ENCODE results near the gene POLDIP3.

The POLDIP3 gene

DNA sequence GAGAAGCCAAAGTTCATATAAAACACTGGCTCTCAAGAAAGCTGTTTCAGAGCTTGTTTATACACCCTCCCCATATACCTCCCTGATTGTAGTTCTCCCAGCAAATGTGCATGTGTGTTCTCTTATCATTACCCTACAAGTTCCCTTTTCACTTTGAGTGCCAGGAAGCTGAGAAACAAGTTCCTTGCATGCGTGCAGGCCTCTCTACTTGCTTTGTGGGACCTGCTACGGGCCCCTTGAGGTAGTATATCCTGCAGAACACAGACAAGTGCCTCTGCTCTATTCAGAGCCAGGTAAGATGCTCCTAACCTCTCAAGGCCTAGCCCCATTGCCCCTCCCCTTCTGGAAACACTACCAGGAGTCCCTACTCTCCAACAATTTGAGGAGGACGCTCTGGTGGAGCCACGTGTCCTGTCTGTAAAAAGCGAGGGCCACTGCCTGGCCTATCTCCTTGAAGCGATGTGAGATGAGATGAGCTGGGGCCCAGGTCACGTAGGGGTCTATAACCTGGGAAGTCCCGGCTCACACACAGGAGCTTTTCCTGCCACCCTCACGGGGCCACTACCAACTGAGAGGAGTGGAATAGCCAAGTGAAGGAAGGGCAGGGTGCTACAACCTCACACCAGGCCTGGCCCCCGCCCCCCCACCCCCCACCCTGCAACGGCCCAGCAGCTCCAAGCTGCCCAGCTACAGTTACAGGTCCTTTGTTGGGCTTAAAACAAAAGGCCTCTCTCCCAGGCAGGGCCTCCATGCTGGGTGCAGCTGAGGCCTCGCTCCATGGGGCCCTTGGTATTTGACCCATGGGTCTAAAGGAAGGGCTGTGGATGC, 28.3 kb upstream of the POLDIP3 start:
- no peak for DNase-seq (ENCODE audit: low read depth)

DNA sequence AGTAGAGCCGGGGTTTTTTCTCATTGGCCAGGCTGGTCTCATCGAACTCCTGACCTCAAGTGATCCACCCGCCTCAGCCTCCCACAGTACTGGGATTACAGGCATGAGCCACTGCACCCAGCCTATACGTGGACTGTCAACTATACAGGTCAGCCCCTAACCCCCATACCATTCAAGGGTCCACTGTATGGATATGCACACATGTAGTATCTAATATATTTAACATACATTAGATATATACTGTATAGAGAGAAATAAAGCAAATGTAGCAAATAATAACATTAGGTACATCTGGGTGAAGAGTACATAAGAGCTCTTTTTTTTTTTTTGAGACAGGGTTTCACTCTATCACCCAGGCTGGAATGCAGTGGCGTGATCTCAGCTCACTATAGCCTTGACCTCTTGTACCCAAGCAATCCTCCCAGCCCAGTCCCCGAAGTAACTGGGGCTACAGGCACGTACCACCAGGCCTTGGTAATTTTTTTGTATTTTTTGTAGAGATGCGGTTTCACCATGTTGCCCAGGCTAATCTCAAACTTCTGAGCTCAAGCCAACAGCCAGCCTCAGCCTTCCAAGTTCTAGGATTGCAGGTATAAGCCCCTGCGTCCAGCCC, 27.2 kb upstream of the POLDIP3 start:
- no peak for DNase-seq (ENCODE audit: low read depth)

DNA sequence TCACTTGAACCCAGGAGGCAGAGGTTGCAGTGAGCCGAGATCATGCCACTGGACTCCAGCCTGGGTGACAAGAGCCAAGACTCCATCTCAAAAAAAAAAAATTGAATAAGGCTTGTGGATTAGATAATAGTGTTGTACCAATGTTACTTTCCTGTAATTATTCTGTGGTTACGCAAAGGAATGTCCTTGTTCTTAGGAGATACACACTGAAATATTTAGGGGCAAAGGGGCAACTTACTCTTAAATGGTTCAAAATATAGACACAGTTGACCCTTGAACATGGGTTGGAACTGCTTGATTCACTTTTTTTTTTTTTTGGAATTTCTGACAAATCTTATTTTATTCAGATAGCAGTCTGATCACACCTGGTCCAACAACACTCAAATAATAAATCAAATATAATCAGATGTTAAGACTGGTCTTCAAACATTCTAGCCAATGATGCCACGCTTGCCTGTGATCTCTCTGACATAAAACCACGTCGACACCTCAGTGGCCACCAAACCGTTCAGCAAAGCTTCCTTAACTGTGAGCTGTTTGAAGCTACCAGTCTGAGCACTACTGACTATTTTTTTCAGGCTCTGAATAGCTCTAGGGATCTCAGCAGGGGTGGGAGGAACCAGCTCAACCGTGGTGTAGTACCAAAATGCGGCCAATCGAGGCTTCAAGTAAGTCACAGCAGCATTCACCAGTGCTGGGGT, 25.0 kb upstream of the POLDIP3 start:
- DNase-seq (ENCODE audit: low read depth): no peak

DNA sequence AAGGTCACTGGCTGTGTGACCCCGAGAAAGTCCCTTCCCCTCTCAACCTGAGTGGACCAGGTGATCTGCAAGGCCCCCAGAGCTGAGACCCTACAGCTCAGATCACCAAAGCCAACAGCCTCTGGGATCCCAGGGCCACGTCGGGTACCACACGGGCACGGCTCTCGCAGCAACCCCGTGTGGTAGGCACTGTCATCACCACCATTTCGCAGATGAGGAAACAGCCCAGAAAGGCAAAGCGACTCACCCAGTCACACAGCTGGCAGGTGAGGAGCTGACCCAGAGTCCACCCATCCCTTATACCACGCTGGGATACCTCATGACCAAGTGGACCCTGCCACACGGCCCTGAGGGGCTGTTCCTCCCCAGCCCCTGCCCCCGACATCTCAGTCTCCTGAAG, 22.9 kb upstream of the POLDIP3 start:
- DNase-seq (ENCODE audit: low read depth): no peak

DNA sequence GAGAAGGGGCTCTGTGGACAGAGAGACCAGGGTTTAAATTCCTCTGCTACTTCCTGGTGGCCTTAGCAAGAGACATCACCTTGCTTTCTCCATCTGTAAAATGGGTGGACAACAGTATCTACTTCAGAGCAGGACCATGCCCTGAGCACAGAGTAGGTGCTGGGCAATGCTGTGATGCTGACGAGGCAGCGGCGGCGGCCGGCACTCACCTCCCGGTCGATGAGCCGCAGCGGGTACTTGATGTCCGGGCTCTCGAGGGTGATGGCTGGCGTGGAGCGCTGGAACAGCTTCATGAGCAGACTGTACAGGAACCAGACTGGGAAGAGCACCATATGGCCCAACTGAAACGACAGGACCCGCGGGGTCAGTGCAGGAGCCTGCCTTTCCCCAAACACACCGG, 21.8 kb upstream of the POLDIP3 start:
- DNase-seq (ENCODE audit: low read depth): no peak

DNA sequence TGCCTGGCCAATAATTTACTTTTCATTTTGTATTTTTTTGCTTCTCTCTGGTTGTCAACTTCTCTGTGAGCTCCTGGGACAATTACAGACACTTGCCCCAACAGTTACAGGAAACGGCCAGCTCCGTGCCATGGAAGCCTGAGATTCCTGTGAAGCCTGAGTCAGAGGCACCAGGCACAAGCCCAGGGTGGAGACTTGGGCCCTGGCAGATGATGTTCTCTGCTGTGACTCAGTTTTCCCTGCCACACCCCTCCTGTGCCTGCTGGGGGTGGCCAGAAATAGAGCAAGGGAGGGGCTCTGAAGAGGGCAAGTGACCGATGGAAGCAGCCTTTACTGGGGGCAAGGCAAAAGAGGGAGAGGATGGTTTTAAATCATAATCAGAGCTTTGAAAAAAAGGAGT, 20.8 kb upstream of the POLDIP3 start:
- DNase-seq (ENCODE audit: low read depth): no peak

DNA sequence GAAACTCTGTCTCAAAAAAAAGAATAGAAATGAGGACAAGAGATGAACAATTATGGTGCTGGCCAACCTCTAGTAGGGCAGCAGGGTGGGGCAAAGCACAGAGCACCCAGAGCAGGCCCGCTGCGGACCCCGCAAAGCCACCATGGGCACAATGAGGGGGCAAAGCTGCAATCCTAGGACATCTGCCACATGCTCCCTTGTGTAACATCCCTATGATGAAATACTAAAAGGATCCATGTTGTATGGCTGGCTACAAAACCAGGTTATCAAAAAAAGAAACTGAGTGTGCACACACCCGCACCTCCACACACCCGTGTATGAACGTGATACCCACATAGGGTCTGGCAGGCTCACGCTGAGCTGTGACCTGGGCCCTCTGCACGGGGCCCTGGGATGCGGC, 18.3 kb upstream of the POLDIP3 start:
- no peak for DNase-seq (ENCODE audit: low read depth)

DNA sequence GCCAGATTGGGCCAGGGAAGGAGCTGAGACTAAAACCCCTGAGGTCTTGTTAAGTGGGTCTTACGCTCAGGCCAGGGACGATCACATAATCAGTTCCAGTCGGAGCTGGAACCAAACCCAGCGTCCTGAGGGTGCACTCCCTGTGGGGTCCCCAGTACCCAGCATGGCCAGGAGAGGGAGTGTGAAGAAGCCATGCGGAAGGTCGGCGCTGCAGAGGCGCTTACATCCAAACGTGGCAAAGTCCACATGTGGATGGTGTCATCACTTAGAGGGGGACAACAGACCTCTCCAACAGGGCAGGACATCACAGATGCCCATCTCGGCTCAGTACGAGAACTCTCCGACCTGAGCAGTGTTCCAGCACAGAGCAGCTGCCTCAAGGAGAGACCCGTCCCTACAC, 17.4 kb upstream of the POLDIP3 start:
- no peak for DNase-seq (ENCODE audit: low read depth)

DNA sequence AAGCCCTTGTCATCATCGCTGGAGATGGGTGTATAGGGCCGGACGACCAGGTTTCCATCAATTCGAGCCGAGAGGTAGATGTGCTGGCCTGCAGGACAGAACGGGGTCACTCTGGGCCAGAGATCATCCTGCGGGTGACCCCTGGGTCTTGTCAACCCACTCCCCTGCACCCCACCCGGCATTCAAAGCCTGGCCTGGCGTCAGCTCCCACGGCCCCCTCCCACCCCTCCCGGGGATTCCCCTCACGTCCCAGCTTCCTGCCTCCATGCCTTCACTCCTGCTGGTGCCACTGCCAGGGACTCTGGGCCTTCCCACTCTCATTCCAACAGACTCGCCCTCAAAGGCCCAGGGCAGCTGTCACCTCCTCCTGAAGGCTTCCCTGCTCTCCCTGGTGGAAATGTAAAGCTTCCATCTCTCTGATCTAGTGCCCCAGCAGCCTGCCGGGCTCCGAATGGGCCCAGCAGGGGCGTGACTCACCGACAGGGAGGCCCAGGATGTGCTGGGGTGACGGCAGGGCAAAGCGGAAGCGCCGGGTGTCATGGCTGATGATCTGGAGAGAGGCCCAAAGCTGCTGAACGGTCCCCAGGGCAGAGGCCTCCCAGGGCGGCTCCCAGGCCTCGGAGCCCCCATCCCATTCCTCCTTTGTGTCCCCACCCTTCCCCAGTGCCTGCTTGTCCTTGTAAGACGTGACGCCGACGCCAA, 16.4 kb upstream of the POLDIP3 start:
- no peak for DNase-seq (ENCODE audit: low read depth)

DNA sequence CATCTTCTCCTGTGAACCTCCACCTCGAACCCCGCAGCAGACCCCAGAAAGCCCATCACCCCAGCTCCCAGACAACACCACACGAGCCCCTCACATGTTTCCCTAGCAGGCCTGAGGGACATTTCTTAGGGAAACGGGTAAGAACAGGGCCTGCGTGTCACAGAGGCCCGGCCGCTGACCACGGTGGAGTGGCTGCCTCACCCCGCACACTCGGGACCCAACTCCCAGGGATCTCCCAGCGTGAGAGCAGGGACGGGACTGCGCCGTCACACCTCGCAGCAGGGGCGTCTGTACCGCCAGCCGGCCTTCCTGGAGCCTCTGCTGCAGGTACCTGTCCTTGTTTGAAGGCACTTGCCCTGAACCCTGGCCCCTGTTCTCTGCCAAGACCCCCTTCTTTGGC, 15.5 kb upstream of the POLDIP3 start:
- DNase-seq (ENCODE audit: low read depth): no peak

DNA sequence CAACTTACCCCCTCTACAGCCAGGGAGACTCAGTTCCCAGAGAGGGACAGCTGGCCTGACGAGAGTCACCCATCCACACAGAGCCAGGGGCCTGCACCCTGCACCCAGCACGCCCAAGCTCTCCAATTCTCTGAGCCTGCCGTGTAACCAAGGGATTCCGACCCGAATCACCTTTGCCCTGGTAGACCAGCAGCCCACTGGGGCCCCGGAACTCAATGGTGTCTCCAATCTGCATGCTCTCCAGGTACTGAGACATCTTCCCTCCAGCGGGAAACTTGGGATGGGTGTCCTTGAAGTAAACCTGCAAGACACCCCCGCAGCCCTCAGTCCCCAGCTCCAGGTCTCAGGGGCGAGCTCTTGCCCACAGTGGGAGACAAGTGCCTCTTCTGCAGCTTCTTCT, 13.3 kb upstream of the POLDIP3 start:
- no peak for DNase-seq (ENCODE audit: low read depth)

DNA sequence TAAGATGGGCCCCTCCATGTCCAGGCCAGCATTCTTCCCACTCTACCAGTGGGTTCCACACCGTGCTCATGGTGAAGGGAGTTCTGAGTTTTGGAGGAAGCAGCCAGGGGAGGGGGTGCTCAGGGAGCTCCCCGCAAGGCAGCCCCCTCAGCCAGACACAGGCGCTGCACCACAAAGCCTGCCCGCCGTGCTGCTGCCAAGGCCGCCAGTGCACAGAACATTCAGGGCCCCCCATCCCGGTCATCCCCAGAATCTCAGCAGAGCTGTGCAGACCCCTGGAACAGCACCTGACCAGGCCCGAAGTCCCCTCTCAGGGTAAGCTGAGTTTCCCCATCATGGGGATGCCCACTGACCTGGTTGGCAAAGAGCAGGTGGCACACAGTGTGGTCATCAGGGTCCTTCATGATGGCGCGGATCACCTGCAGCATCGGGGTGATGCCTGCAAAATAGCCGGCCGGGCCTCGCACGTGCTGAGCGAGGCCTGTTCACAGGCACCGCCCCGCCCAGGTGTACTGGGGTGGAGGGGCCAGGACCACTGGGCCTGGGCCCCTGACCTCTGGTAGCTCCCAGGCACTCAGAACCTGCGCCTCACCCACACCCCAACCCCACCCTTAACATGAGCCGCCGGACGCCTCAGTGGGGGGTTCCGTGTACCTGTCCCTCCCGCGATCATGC, 12.4 kb upstream of the POLDIP3 start:
- DNase-seq (ENCODE audit: low read depth): no peak

DNA sequence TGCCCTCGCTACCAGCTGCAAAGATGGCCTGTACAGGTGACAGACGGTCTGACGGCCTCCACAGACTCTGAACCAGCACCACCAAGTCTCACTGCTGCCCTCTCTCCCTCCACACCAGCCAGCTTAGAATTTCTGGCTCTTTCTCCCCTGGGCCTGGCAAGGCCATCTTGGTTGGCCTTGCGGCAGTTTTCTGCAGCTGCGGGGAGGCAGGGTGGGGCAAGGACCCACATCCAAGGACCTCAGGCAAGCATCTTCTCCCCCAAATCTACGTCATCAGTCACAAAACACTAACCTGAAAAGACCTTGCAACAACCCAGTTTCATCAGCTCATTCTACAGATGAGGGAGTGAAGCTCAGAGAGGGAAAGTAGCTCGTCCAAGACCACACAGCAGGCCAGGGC, 11.7 kb upstream of the POLDIP3 start:
- DNase-seq (ENCODE audit: low read depth): no peak

DNA sequence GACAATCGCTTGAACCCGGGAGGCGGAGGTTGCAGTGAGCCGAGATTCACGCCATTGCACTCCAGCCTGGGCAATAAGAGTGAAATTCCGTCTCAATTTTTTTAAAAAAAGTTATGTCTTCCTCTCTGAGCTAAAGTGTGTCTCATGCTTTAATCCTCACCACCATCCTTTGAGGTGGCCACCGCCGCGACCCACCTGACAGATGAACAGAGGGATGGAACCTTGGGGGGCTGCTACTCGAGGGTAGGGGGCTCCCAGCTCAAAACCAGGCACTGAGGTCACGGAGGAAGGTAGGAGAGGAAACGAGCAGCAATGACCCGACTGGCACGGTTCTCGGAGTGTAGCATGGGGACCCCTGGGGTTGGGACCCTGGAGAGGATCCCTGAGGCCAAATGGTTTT, 10.7 kb upstream of the POLDIP3 start:
- DNase-seq (ENCODE audit: low read depth): no peak

DNA sequence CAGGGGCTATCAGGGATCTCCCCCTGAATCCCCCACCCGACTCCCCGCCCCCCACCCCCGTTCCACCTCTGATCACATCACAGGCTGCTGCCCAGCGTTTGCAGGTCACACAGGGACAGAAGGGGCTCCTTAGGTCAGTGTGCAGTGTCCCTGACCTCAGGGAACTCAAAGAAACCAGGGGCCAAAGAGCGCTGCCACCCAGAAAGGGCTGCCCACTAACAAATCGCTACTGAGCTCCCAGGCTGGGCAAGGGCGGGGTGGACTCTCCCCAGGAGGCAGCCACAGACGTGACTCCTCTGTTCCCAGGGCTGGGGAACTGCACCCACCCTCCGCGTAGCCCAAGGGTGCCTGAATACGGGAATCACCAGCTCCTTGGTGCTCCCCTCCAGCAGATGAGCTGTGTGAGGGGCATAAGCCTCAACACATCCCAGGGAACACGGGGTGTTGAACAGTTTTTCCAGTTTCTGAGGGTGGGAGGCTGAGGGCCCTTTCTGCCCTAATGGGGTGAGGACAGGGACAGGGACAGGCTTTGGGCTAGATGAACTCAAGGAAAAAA, 9.9 kb upstream of the POLDIP3 start:
- no peak for DNase-seq (ENCODE audit: low read depth)

DNA sequence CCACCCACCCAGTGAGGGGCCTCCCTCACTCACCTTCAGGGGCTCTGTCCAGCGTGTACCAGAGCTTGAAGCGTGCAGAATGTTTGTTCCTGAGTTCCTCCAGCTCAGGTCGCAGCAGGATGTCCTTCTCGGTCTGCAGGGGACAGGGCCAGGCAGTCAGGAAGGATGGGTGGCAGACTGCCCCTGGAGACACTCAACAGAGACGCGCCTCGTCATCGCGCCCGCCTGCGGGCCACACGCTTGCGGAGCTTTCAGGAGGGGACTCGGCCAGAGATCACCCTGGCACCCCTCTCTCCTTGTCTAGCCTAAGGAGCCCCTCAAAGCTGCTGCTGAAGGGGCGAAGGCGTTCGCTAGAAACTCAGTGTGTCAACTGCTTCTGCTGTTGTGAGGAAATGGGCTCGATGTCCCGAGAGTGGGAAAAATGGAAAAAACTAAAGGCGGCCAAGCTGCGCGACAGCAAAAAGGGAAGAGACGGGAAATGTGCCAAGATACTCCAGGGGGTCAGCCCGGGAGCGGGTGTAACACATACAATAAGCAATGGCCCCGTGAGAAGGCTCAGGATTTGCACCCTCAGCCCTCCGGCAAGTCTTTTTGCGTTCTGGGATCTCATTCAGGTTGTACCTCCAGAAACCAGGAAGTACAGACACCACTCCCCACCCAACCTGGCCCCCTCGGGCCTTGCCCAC, 9.2 kb upstream of the POLDIP3 start:
- DNase-seq (ENCODE audit: low read depth): no peak

DNA sequence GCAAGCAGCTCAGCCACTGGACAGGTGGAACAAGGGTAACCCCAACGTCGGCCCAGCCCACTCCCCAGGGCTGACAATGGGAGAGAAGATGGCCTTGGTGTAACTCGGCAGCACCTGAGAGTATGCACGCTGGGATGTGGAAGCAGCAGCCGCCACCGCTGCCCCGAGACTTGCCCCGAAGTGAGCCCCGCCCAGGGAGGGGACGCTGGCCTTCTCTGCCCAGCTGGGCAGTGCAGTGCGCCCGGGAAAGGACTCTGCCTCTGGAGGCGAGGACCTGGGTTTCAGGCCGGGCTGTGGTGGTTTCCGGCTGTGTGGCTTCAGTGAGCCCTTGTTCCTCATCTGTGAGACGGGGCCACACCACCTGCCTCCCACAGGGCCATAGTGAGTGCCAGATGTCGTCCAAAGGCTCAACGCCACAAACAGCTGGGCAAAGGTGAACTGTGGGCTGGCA, 8.6 kb upstream of the POLDIP3 start:
- no peak for DNase-seq (ENCODE audit: low read depth)

DNA sequence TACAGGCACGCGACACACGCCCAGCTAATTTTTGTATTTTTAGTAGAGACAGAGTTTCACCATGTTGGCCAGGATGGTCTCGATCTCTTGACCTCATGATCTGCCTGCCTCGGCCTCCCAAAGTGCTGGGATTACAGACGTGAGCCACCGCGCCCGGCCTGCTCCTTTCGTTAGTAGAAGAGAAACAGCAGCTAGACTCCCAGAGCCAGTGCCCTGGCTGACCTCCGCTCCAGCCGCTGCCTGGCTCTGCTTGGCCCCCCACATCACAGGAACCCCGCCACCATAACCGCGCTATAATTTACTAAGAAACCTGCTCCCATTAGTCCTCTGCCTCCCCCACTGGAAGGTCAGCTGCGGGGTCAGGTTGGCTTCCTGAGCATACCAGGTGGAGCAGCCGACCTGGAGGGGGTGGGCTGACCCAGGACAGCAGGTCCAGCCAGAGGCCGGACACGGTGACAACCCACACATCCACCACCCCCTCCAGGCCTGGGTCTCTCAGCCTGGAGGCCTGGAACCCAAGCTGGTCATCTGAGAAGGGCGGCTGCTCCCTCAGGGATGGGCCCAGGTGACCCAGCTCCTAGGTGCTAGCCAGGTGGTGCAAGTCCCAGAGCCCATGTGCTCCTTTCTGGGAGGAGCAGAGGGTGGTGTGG, 7.5 kb upstream of the POLDIP3 start:
- DNase-seq (ENCODE audit: low read depth): no peak

DNA sequence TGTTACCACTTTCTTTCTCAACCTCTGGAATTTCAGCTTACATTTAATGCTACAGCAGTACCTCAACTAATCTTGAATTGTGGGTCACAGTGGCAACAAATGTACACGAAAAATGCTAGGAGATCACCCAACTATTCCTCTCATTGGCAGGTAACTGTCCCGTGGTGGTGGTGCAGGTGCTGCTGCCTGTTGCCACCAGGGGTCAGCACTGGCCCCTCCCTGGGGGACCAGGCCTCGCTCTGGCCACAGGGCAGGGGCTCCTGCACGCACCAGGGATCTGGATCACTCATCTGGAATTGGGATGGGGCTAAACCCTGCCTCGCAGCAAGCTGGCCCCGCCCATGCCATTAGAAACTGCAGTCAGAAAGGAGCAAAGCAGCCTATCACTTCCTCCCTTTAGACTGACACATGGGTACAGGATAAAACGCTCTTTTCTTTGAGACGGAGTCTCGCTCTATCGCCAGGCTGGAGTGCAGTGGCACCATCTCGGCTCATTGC, 6.9 kb upstream of the POLDIP3 start:
- no peak for DNase-seq (ENCODE audit: low read depth)

DNA sequence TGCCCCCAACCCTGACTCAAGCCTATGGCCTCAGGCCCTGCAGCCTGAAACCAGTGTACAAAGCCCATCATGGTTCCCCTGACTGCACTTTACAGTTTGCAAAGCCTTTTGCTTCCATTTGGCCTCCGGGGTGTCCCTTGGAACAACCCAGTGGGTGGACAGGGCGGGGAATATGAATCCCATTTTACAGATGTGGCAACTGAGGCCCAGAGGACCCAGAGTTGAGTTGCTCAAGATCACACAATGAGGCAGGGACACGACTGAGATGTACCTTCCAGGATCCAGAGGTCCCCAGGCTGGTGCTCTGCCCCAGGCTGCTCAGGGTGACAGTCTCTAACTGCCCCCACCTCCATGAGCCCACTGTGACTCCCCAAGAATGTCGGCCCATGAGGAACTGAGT, 5.4 kb upstream of the POLDIP3 start:
- no peak for DNase-seq (ENCODE audit: low read depth)
